Body of pancreas (tissue), 4 donors: ENCODE measurements around the gene WDFY1.

Experiments used
- POLR2A ChIP-seq, 3 donors: fragments of 450-650 bp; IDR thresholded peaks; one replicate each; pipeline ENCODE4 v1.6.1; 2016; ENCODE audit warnings: antibody characterized with exemption in 3 of 3, mild to moderate bottlenecking in 2 of 3
- TF ChIP-seq, protein P1 (sequence below), 7 experiments: fragments of 450-650 bp in 4 of 7; fragments of 200-600 bp in 3 of 7; sonication (generic) in 3 of 7; IDR thresholded peaks; one replicate each; pipeline ENCODE4 v1.5.1; 2016 to 2019; ENCODE audit warnings: antibody characterized with exemption in 7 of 7

DNA sequence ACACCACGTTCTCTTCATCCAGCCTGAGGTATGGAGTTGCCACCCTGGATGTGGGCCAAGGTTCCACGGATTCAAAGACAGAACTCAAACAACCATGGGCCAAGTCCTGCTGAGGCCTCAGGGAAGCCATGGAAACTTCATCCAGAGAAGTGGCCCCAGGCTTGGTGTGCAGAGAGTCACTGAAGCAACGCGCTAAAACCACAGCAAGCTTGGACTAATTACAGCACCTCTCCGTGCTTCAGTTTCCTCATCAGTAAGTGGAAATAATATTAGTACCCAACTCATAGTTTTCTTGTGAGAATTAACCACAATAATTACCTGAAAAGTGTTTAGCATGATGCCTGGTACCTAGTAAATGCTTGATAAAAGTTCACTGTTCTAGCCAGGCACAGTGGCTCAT lies 88.6 kb downstream of the WDFY1 start:
- TF ChIP-seq, protein P1, sequence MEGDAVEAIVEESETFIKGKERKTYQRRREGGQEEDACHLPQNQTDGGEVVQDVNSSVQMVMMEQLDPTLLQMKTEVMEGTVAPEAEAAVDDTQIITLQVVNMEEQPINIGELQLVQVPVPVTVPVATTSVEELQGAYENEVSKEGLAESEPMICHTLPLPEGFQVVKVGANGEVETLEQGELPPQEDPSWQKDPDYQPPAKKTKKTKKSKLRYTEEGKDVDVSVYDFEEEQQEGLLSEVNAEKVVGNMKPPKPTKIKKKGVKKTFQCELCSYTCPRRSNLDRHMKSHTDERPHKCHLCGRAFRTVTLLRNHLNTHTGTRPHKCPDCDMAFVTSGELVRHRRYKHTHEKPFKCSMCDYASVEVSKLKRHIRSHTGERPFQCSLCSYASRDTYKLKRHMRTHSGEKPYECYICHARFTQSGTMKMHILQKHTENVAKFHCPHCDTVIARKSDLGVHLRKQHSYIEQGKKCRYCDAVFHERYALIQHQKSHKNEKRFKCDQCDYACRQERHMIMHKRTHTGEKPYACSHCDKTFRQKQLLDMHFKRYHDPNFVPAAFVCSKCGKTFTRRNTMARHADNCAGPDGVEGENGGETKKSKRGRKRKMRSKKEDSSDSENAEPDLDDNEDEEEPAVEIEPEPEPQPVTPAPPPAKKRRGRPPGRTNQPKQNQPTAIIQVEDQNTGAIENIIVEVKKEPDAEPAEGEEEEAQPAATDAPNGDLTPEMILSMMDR (IDR thresholded peaks at IDR 0.05), result no peak
- TF ChIP-seq POLR2A (IDR thresholded peaks at IDR 0.05), result no peak
